Measurements from ENCODE around the gene LASP1NB.

DNA sequence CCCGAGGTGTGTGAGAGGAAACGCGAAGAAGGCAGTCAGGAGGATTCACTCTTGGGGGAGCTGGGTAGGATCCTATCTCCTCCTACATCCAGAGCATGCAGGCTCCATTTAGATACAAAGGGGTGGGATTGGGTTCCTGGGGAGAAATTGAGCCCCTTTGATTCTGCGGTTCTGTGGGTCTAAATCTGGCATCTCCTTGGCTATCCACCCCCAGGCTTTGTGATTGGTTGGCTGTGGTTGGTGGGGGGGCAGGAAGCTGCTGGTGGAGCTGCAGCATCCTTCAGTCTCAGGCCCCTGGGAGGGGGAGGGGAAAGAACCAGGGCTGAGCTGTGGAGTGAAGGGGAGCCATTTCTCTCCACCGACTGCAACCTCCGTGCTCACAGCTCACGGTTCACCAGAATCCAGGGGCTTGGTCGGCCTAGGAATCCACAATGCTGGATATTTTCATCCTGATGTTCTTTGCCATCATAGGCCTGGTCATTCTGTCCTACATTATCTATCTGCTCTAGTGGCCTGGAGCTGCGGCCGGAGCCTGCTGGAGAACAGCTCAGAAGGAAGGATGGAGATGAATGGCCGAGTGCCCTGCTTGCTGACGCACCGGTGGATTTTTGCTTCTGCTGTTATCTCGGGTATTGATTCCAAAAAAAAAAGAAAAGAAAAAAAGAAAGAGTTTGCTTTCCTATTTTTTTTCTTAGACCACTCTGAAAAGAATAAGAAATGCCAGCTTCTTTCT lies at the start of gene LASP1NB:
- TF ChIP-seq, protein P1, sequence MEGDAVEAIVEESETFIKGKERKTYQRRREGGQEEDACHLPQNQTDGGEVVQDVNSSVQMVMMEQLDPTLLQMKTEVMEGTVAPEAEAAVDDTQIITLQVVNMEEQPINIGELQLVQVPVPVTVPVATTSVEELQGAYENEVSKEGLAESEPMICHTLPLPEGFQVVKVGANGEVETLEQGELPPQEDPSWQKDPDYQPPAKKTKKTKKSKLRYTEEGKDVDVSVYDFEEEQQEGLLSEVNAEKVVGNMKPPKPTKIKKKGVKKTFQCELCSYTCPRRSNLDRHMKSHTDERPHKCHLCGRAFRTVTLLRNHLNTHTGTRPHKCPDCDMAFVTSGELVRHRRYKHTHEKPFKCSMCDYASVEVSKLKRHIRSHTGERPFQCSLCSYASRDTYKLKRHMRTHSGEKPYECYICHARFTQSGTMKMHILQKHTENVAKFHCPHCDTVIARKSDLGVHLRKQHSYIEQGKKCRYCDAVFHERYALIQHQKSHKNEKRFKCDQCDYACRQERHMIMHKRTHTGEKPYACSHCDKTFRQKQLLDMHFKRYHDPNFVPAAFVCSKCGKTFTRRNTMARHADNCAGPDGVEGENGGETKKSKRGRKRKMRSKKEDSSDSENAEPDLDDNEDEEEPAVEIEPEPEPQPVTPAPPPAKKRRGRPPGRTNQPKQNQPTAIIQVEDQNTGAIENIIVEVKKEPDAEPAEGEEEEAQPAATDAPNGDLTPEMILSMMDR (conservative IDR thresholded peaks at IDR 0.05) = no peak
- no peak for TF ChIP-seq EZH2 (IDR thresholded peaks at IDR 0.05; ENCODE audit: low read depth)

Data from PC-9 (cell line).